ENCODE measurements around the gene RNF223. TPM values are rescaled to one million over a fixed set of nuclear protein-coding genes. Genes with fewer than 3 reads are reported as not detected.

RNF223 gene
- total RNA-seq, result not detected

- H3K9ac ChIP-seq (ENCODE audit: low read depth in 1 of 3, low read length in 3 of 3), result no peak within 1 kb of the TSS
- peaks cover 41 to 66% (median 58%) of the 10 kb centered on the region in 3 donors for H3K27me3 ChIP-seq (ENCODE audit: control insufficient read depth in 3 of 3, insufficient read depth in 3 of 3, low read length in 3 of 3)
- H3K4me3 ChIP-seq (ENCODE audit: low read length in 3 of 3), result no peak within 1 kb of the TSS
- H3K9me3 ChIP-seq (ENCODE audit: control insufficient read depth in 3 of 3, low read length in 3 of 3), result no peaks in the 10 kb centered on the region
- no peaks in the 10 kb centered on the region for H3K36me3 ChIP-seq (ENCODE audit: control insufficient read depth in 3 of 3, insufficient read depth in 3 of 3, low read length in 3 of 3)
- H3K4me1 ChIP-seq (ENCODE audit: control insufficient read depth in 3 of 3, insufficient read depth in 3 of 3, low read length in 3 of 3), result peaks cover 0 to 11% (median 4%) of the 10 kb centered on the region in 3 donors
- no peak within 1 kb of the TSS for H3K27ac ChIP-seq (ENCODE audit: low read depth, low read length)
These were observed at the start of gene RNF223 for GRCh38 chr1:1073743-1074587. Gene RNF223, minus strand, starts transcription at chr1:1074306. Its CDS starts 1,740 bp downstream, at chr1:1072566.

- H3K36me3 ChIP-seq (ENCODE audit: control insufficient read depth in 3 of 3, insufficient read depth in 3 of 3, low read length in 3 of 3), result no peaks in the 10 kb centered on the region
- H3K4me3 ChIP-seq (ENCODE audit: low read length in 3 of 3), result no peak overlapping the region
- no peak overlapping the region for H3K27ac ChIP-seq (ENCODE audit: low read depth, low read length)
- H3K9ac ChIP-seq (ENCODE audit: low read depth in 1 of 3, low read length in 3 of 3), result no peak overlapping the region
- H3K9me3 ChIP-seq (ENCODE audit: control insufficient read depth in 3 of 3, low read length in 3 of 3), result peaks cover 0 to 7% (median 0%) of the 10 kb centered on the region in 3 donors
- peaks cover 0 to 8% (median 0%) of the 10 kb centered on the region in 3 donors for H3K4me1 ChIP-seq (ENCODE audit: control insufficient read depth in 3 of 3, insufficient read depth in 3 of 3, low read length in 3 of 3)
- peaks cover 25 to 37% (median 33%) of the 10 kb centered on the region in 3 donors for H3K27me3 ChIP-seq (ENCODE audit: control insufficient read depth in 3 of 3, insufficient read depth in 3 of 3, low read length in 3 of 3)
These were observed 48.9 kb upstream of the RNF223 start for GRCh38 chr1:1122981-1123480.

GRCh38 chr1:1122078-1122811, 48.1 kb upstream of the RNF223 start:
- H3K9ac ChIP-seq (ENCODE audit: low read depth in 1 of 3, low read length in 3 of 3), result peak overlapping the region in 1 of 3 donors; percentile 50
- peaks cover 0 to 7% (median 0%) of the 10 kb centered on the region in 3 donors for H3K9me3 ChIP-seq (ENCODE audit: control insufficient read depth in 3 of 3, low read length in 3 of 3)
- no peaks in the 10 kb centered on the region for H3K36me3 ChIP-seq (ENCODE audit: control insufficient read depth in 3 of 3, insufficient read depth in 3 of 3, low read length in 3 of 3)
- H3K27ac ChIP-seq (ENCODE audit: low read depth, low read length), result no peak overlapping the region
- peaks cover 33 to 45% (median 40%) of the 10 kb centered on the region in 3 donors for H3K27me3 ChIP-seq (ENCODE audit: control insufficient read depth in 3 of 3, insufficient read depth in 3 of 3, low read length in 3 of 3)
- peak overlapping the region in 2 of 3 donors; percentile 45 to 52 for H3K4me3 ChIP-seq (ENCODE audit: low read length in 3 of 3)
- peaks cover 0 to 8% (median 2%) of the 10 kb centered on the region in 3 donors for H3K4me1 ChIP-seq (ENCODE audit: control insufficient read depth in 3 of 3, insufficient read depth in 3 of 3, low read length in 3 of 3)

- H3K4me1 ChIP-seq (ENCODE audit: control insufficient read depth in 3 of 3, insufficient read depth in 3 of 3, low read length in 3 of 3), result peaks cover 0 to 9% (median 4%) of the 10 kb centered on the region in 3 donors
- H3K9me3 ChIP-seq (ENCODE audit: control insufficient read depth in 3 of 3, low read length in 3 of 3), result peaks cover 0 to 7% (median 0%) of the 10 kb centered on the region in 3 donors
- no peak overlapping the region for H3K9ac ChIP-seq (ENCODE audit: low read depth in 1 of 3, low read length in 3 of 3)
- no peak overlapping the region for H3K4me3 ChIP-seq (ENCODE audit: low read length in 3 of 3)
- no peak overlapping the region for H3K27ac ChIP-seq (ENCODE audit: low read depth, low read length)
- peaks cover 33 to 46% (median 40%) of the 10 kb centered on the region in 3 donors for H3K27me3 ChIP-seq (ENCODE audit: control insufficient read depth in 3 of 3, insufficient read depth in 3 of 3, low read length in 3 of 3)
- no peaks in the 10 kb centered on the region for H3K36me3 ChIP-seq (ENCODE audit: control insufficient read depth in 3 of 3, insufficient read depth in 3 of 3, low read length in 3 of 3)
These were observed 47.5 kb upstream of the RNF223 start for GRCh38 chr1:1121611-1122077.

GRCh38 chr1:1120866-1121591, 46.9 kb upstream of the RNF223 start:
- peaks cover 0 to 7% (median 0%) of the 10 kb centered on the region in 3 donors for H3K9me3 ChIP-seq (ENCODE audit: control insufficient read depth in 3 of 3, low read length in 3 of 3)
- H3K9ac ChIP-seq (ENCODE audit: low read depth in 1 of 3, low read length in 3 of 3), result no peak overlapping the region
- H3K27me3 ChIP-seq (ENCODE audit: control insufficient read depth in 3 of 3, insufficient read depth in 3 of 3, low read length in 3 of 3), result peaks cover 33 to 46% (median 40%) of the 10 kb centered on the region in 3 donors
- H3K36me3 ChIP-seq (ENCODE audit: control insufficient read depth in 3 of 3, insufficient read depth in 3 of 3, low read length in 3 of 3), result no peaks in the 10 kb centered on the region
- no peak overlapping the region for H3K4me3 ChIP-seq (ENCODE audit: low read length in 3 of 3)
- peaks cover 0 to 11% (median 4%) of the 10 kb centered on the region in 3 donors for H3K4me1 ChIP-seq (ENCODE audit: control insufficient read depth in 3 of 3, insufficient read depth in 3 of 3, low read length in 3 of 3)
- no peak overlapping the region for H3K27ac ChIP-seq (ENCODE audit: low read depth, low read length)

- H3K27ac ChIP-seq (ENCODE audit: low read depth, low read length), result no peak overlapping the region
- H3K36me3 ChIP-seq (ENCODE audit: control insufficient read depth in 3 of 3, insufficient read depth in 3 of 3, low read length in 3 of 3), result no peaks in the 10 kb centered on the region
- H3K9me3 ChIP-seq (ENCODE audit: control insufficient read depth in 3 of 3, low read length in 3 of 3), result peaks cover 0 to 7% (median 0%) of the 10 kb centered on the region in 3 donors
- no peak overlapping the region for H3K9ac ChIP-seq (ENCODE audit: low read depth in 1 of 3, low read length in 3 of 3)
- peaks cover 0 to 12% (median 4%) of the 10 kb centered on the region in 3 donors for H3K4me1 ChIP-seq (ENCODE audit: control insufficient read depth in 3 of 3, insufficient read depth in 3 of 3, low read length in 3 of 3)
- peaks cover 33 to 46% (median 40%) of the 10 kb centered on the region in 3 donors for H3K27me3 ChIP-seq (ENCODE audit: control insufficient read depth in 3 of 3, insufficient read depth in 3 of 3, low read length in 3 of 3)
- H3K4me3 ChIP-seq (ENCODE audit: low read length in 3 of 3), result no peak overlapping the region
These were observed 46.0 kb upstream of the RNF223 start for GRCh38 chr1:1120096-1120495.

- peaks cover 0 to 13% (median 4%) of the 10 kb centered on the region in 3 donors for H3K4me1 ChIP-seq (ENCODE audit: control insufficient read depth in 3 of 3, insufficient read depth in 3 of 3, low read length in 3 of 3)
- H3K9ac ChIP-seq (ENCODE audit: low read depth in 1 of 3, low read length in 3 of 3), result no peak overlapping the region
- H3K4me3 ChIP-seq (ENCODE audit: low read length in 3 of 3), result no peak overlapping the region
- H3K27ac ChIP-seq (ENCODE audit: low read depth, low read length), result no peak overlapping the region
- H3K27me3 ChIP-seq (ENCODE audit: control insufficient read depth in 3 of 3, insufficient read depth in 3 of 3, low read length in 3 of 3), result peaks cover 33 to 46% (median 40%) of the 10 kb centered on the region in 3 donors
- peaks cover 0 to 7% (median 0%) of the 10 kb centered on the region in 3 donors for H3K9me3 ChIP-seq (ENCODE audit: control insufficient read depth in 3 of 3, low read length in 3 of 3)
- no peaks in the 10 kb centered on the region for H3K36me3 ChIP-seq (ENCODE audit: control insufficient read depth in 3 of 3, insufficient read depth in 3 of 3, low read length in 3 of 3)
These were observed 45.3 kb upstream of the RNF223 start for GRCh38 chr1:1119272-1119890.

GRCh38 chr1:1118876-1119220, 44.7 kb upstream of the RNF223 start:
- H3K9ac ChIP-seq (ENCODE audit: low read depth in 1 of 3, low read length in 3 of 3), result no peak overlapping the region
- no peak overlapping the region for H3K27ac ChIP-seq (ENCODE audit: low read depth, low read length)
- peaks cover 33 to 42% (median 36%) of the 10 kb centered on the region in 3 donors for H3K27me3 ChIP-seq (ENCODE audit: control insufficient read depth in 3 of 3, insufficient read depth in 3 of 3, low read length in 3 of 3)
- no peaks in the 10 kb centered on the region for H3K36me3 ChIP-seq (ENCODE audit: control insufficient read depth in 3 of 3, insufficient read depth in 3 of 3, low read length in 3 of 3)
- H3K4me3 ChIP-seq (ENCODE audit: low read length in 3 of 3), result no peak overlapping the region
- peaks cover 0 to 1% (median 0%) of the 10 kb centered on the region in 3 donors for H3K9me3 ChIP-seq (ENCODE audit: control insufficient read depth in 3 of 3, low read length in 3 of 3)
- peaks cover 0 to 13% (median 4%) of the 10 kb centered on the region in 3 donors for H3K4me1 ChIP-seq (ENCODE audit: control insufficient read depth in 3 of 3, insufficient read depth in 3 of 3, low read length in 3 of 3)

All from skeletal muscle tissue (tissue), 4 donors.